Chondrocyte (in vitro differentiated cells): ENCODE measurements around the gene RETREG2. TPM values are rescaled to one million over a fixed set of nuclear protein-coding genes. Genes with fewer than 3 reads are reported as not detected.

Experiments
- DNase-seq: peaks from one replicate; pipeline ENCODE4 v3.0.0; 2021; ENCODE audit warnings: mixed read lengths, low spot score
- H3K27ac Mint-ChIP-seq: one replicate; pipeline ENCODE4 v1.8.0; 2021; ENCODE audit warnings: mild to moderate bottlenecking, moderate library complexity, mixed read lengths; ENCODE audit not compliant: unreplicated experiment
- H3K27me3 Mint-ChIP-seq: 2 replicates; pipeline ENCODE4 v1.8.0; 2021; ENCODE audit warnings: low read depth, mixed read lengths
- H3K36me3 Mint-ChIP-seq: 2 replicates; pipeline ENCODE4 v1.8.0; 2021; ENCODE audit warnings: low read depth, mixed read lengths
- H3K4me1 Mint-ChIP-seq: 2 replicates; pipeline ENCODE4 v1.8.0; 2021; ENCODE audit warnings: low read depth, mild to moderate bottlenecking, mixed read lengths
- H3K4me3 Mint-ChIP-seq: one replicate; pipeline ENCODE4 v1.8.0; 2021; ENCODE audit warnings: mild to moderate bottlenecking, moderate library complexity, mixed read lengths; ENCODE audit not compliant: unreplicated experiment
- H3K9me3 Mint-ChIP-seq: 2 replicates; pipeline ENCODE4 v1.8.0; 2021; ENCODE audit warnings: low read depth, mixed read lengths
- CTCF ChIP-seq: fragments of 200-600 bp; sonication (generic); IDR thresholded peaks from 2 replicates; pipeline ENCODE4 v1.5.0; 2021; ENCODE audit warnings: antibody characterized with exemption, mild to moderate bottlenecking, moderate library complexity
- long read RNA-seq: library from polyadenylated mRNA; stranded (forward); transcript quantifications from one replicate; pipeline ENCODE4 v2.0.0, GENCODE V29; 2021
- total RNA-seq: library from RNA; stranded (reverse); gene quantifications from 3 replicates; pipeline ENCODE4 v1.2.1, GENCODE V29; 2021

RETREG2 gene
- 81.1 to 88.0 TPM (median 85.0 TPM) in 3 replicates for total RNA-seq
- long read RNA-seq, full-length matches to known transcripts = 62 of 235 reads
- long read RNA-seq, partial matches to known transcripts = 161 of 235 reads
- long read RNA-seq, other reads (novel, unspliced or antisense) = 12 of 235 reads

- Mint-ChIP-seq H3K27me3 (no peaks in the 10 kb centered on the region), H3K4me1 (peaks cover 34% of the 10 kb centered on the region), H3K9me3 (no peaks in the 10 kb centered on the region), H3K36me3 (peaks cover 23% of the 10 kb centered on the region), H3K27ac (peak within 1 kb of the TSS; percentile 99), H3K4me3 (peak within 1 kb of the TSS; percentile 96)
- DNase-seq = no peak
- TF ChIP-seq CTCF = peak; percentile 72
Measured at GRCh38 chr2:219177552-219178376, at the start of gene RETREG2. Gene RETREG2 (plus strand): TSS chr2:219178275. CDS start chr2:219178353, 78 bp downstream.

DNA sequence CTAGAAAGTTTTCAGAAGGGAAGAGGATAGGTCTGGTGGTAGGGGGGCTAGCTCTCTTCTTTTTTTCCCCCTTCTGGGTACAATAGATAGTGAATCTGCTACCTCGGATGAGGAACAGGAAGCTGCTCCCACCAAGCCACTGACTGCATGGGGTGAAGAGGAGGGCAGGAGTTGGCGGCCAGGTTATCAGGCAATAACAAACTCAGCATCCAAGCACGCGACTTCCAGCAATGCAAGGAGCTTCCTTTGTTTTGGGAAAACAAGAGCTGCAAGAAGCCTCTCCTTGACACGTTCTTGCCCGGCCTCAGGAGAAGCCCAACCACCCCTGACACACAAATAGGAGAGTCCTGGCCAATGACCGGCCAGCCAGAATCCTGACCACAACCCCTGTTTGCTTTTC, 49.7 kb upstream of the RETREG2 start:
- Mint-ChIP-seq H3K27me3 (no peaks in the 10 kb centered on the region), H3K36me3 (peaks cover 4% of the 10 kb centered on the region), H3K27ac (no peak overlapping the region), H3K9me3 (no peaks in the 10 kb centered on the region), H3K4me3 (no peak overlapping the region), H3K4me1 (peaks cover 19% of the 10 kb centered on the region)
- DNase-seq = no peak
- no peak for TF ChIP-seq CTCF

DNA sequence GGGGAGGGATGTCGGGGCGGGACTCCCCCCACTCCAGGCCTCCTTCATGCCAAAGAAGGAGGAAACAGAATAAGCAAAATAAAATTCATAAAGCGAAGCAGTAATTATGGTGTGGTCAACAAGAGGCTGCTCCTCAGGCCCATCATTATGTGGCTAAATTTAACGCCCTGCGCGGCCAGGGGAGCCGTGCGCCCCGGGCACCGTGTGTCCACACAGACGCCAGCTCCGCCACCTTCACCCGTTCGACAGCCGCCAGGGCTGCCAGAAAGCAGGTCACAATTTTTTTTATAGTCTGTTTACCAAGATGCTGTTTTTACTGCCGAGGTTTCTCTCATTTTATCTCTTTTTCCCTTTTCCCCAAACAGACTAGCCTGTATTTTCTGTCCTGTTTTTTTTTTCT, 48.5 kb upstream of the RETREG2 start:
- Mint-ChIP-seq H3K27ac (no peak overlapping the region), H3K4me1 (peaks cover 10% of the 10 kb centered on the region), H3K9me3 (no peaks in the 10 kb centered on the region), H3K27me3 (no peaks in the 10 kb centered on the region), H3K36me3 (peaks cover 9% of the 10 kb centered on the region), H3K4me3 (no peak overlapping the region)
- no peak for DNase-seq
- TF ChIP-seq CTCF = no peak

- DNase-seq = no peak
- H3K27me3 Mint-ChIP-seq = no peaks in the 10 kb centered on the region
Measured at GRCh38 chr2:219131327-219131726, 46.7 kb upstream of the RETREG2 start.

DNA sequence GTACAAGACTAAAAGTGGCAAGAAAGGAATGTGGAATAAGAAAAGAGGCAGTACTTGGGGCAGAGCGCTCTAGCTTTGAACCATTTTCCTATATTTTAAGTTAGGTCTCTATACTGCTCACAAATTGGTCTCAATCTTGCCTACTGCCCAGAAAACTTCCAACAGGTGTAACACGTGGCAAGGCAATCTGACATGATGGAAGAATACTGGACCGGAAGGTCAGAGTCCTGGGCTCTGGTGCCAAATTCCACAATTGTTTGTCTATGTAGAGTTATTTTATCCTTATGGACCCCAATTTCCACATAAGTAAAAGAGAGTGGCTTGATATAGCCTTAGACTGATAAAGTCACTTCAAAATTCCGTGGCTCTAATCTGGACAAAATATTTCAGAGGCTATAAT, 46.3 kb upstream of the RETREG2 start:
- DNase-seq = no peak
- Mint-ChIP-seq H3K4me1 (no peaks in the 10 kb centered on the region), H3K27me3 (no peaks in the 10 kb centered on the region), H3K9me3 (no peaks in the 10 kb centered on the region), H3K27ac (no peak overlapping the region), H3K4me3 (no peak overlapping the region), H3K36me3 (peaks cover 9% of the 10 kb centered on the region)
- no peak for TF ChIP-seq CTCF

More at GRCh38 chr2:219131327-219131726, 46.7 kb upstream of the RETREG2 start:
- H3K4me1 Mint-ChIP-seq = no peaks in the 10 kb centered on the region
- H3K36me3 Mint-ChIP-seq = peaks cover 9% of the 10 kb centered on the region
- TF ChIP-seq CTCF = no peak
- no peak overlapping the region for H3K27ac Mint-ChIP-seq
- no peaks in the 10 kb centered on the region for H3K9me3 Mint-ChIP-seq
- no peak overlapping the region for H3K4me3 Mint-ChIP-seq
